Lung (tissue), 12 donors: Measurements from ENCODE around the gene CNIH3. TPM values are rescaled to one million over a fixed set of nuclear protein-coding genes. Genes with fewer than 3 reads are reported as not detected.

Experiments
- ATAC-seq: fragments of 200-7000 bp; cut with Tn5 transposase; one replicate; pipeline ENCODE4 v1.9.1; 2020; ENCODE audit warnings: moderate number of reproducible peaks; ENCODE audit not compliant: insufficient read depth, low FRiP score
- DNase-seq, 3 donors: peaks; one replicate each; pipeline ENCODE4 v3.0.0-alpha.2; 2013 to 2017
- H3K27ac ChIP-seq, 2 donors: one replicate each; pipeline ENCODE4 v1.5.1; 2013; ENCODE audit warnings: mild to moderate bottlenecking in 2 of 2, moderate library complexity in 2 of 2, control low read depth in 1 of 2, inconsistent platforms in 1 of 2, low read depth in 1 of 2, low read length in 1 of 2
- H3K27me3 ChIP-seq, 3 donors: one replicate each; pipeline ENCODE4 v1.5.1; 2013; ENCODE audit warnings: low read length in 2 of 3; ENCODE audit not compliant: control insufficient read depth in 3 of 3, insufficient read depth in 3 of 3
- H3K36me3 ChIP-seq, 4 donors: one replicate each; pipeline ENCODE4 v1.5.1; 2013; ENCODE audit warnings: low read length in 4 of 4, mild to moderate bottlenecking in 1 of 4, moderate library complexity in 1 of 4; ENCODE audit not compliant: control insufficient read depth in 4 of 4, insufficient read depth in 4 of 4
- H3K4me1 ChIP-seq, 5 donors: one replicate each; pipeline ENCODE4 v1.5.1; 2013; ENCODE audit warnings: low read length in 5 of 5, mild to moderate bottlenecking in 2 of 5, moderate library complexity in 1 of 5; ENCODE audit not compliant: control insufficient read depth in 5 of 5, insufficient read depth in 5 of 5
- H3K4me3 ChIP-seq: one replicate; pipeline ENCODE4 v1.5.1; 2013; ENCODE audit warnings: mild to moderate bottlenecking, control low read depth, moderate library complexity
- H3K9ac ChIP-seq, 2 donors: one replicate each; pipeline ENCODE4 v1.5.1; 2013; ENCODE audit warnings: low read length in 2 of 2, control low read depth in 1 of 2; ENCODE audit not compliant: insufficient read depth in 1 of 2
- H3K9me3 ChIP-seq, 4 donors: one replicate each; pipeline ENCODE4 v1.5.1; 2013; ENCODE audit warnings: low read length in 3 of 4, mild to moderate bottlenecking in 1 of 4, moderate library complexity in 1 of 4; ENCODE audit not compliant: control insufficient read depth in 4 of 4, insufficient read depth in 3 of 4
- WGBS, 2 donors: extraction: QIAGEN DNeasy Blood & Tissue Kit; methylation state at CpG; one replicate each; pipeline ENCODE4 v1.1.7; 2013; 5-methylcytosine and 5-hydroxymethylcytosine counted together
- polyA plus RNA-seq, 2 donors: library from polyadenylated mRNA; stranded (reverse); fragments of 200-250 nt; gene quantifications; one replicate each; pipeline ENCODE4 v1.2.1, GENCODE V29; 2013
- total RNA-seq, 2 donors: library from RNA; depleted of rRNA in 1 of 2; stranded (reverse); fragments of >200 nt in 1 of 2; gene quantifications; one replicate each; pipeline ENCODE4 v1.2.1, GENCODE V29; 2014 to 2021
- TF ChIP-seq, protein P1 (sequence below): IDR thresholded peaks from 2 replicates; pipeline ENCODE4 v1.5.1; 2012; ENCODE audit warnings: mild to moderate bottlenecking; ENCODE audit errors: control extremely low read depth, extremely low read depth
- donor health status: control.
- donor health status: control.
- donor health status: Bipolar disorder and iron deficiency.
- donor health status: healthy.
- donor health status: DM: yes; HTN: yes; CAD: no.

CNIH3 gene
- total and polyA plus RNA-seq, 4 donors: 0.70 to 5.2 (median 2.9) TPM

GRCh38 chr1:224637936-224638335 lies 21.8 kb downstream of the CNIH3 start:
- no peaks in the 10 kb centered on the region for H3K36me3 ChIP-seq
- no peak for DNase-seq
- H3K27ac ChIP-seq: no peak overlapping the region
- WGBS, 2 donors: 88% methylated on average over 7 of the region's 7 CpGs
- no peak overlapping the region for H3K9ac ChIP-seq
- no peaks in the 10 kb centered on the region for H3K9me3 ChIP-seq
- H3K4me3 ChIP-seq: no peak overlapping the region
- H3K4me1 ChIP-seq: peaks cover 0 to 10% (median 2%) of the 10 kb centered on the region in 5 donors
- H3K27me3 ChIP-seq: no peaks in the 10 kb centered on the region
- no peak for ATAC-seq
- TF ChIP-seq, protein P1, sequence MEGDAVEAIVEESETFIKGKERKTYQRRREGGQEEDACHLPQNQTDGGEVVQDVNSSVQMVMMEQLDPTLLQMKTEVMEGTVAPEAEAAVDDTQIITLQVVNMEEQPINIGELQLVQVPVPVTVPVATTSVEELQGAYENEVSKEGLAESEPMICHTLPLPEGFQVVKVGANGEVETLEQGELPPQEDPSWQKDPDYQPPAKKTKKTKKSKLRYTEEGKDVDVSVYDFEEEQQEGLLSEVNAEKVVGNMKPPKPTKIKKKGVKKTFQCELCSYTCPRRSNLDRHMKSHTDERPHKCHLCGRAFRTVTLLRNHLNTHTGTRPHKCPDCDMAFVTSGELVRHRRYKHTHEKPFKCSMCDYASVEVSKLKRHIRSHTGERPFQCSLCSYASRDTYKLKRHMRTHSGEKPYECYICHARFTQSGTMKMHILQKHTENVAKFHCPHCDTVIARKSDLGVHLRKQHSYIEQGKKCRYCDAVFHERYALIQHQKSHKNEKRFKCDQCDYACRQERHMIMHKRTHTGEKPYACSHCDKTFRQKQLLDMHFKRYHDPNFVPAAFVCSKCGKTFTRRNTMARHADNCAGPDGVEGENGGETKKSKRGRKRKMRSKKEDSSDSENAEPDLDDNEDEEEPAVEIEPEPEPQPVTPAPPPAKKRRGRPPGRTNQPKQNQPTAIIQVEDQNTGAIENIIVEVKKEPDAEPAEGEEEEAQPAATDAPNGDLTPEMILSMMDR: no peak

- Histone ChIP-seq H3K4me3 (no peak overlapping the region), H3K27ac (no peak overlapping the region), H3K9ac (no peak overlapping the region), H3K27me3 (no peaks in the 10 kb centered on the region), H3K4me1 (peaks cover 0 to 10% (median 2%) of the 10 kb centered on the region in 5 donors), H3K36me3 (no peaks in the 10 kb centered on the region), H3K9me3 (no peaks in the 10 kb centered on the region)
- TF ChIP-seq, protein P1: no peak
- DNase-seq: no peak
- whole genome bisulfite sequencing, 2 donors: 91 to 94% methylated on average over 5 of the region's 5 CpGs
- ATAC-seq: no peak
Observed at GRCh38 chr1:224639426-224639975, 23.4 kb downstream of the CNIH3 start.

DNA sequence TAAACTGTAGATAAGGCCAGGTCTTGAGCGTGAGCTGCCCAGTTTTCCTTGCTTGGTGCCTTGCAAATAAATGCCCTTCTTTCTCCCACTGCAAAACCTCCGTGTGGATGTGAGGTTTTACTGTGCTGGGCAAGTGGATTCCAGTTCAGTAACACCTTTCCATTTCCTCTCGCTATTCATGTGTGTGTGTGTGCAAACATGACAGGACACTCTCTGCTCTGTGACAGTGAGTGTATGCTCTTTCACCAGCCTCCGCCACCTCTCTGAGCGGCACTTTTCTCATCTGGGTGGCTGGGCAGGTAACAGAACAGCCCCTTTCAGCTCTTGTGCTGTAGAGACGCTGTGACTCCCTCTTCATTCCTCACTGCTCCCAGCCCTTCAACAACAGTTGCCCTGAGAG lies 23.9 kb downstream of the CNIH3 start:
- Histone ChIP-seq H3K4me3 (no peak overlapping the region), H3K27ac (no peak overlapping the region), H3K9me3 (no peaks in the 10 kb centered on the region), H3K36me3 (no peaks in the 10 kb centered on the region), H3K27me3 (no peaks in the 10 kb centered on the region), H3K4me1 (peaks cover 0 to 10% (median 2%) of the 10 kb centered on the region in 5 donors), H3K9ac (no peak overlapping the region)
- ATAC-seq (no peak), DNase-seq (no peak)
- WGBS, 2 donors: 84 to 89% methylated on average over 6 of the region's 6 CpGs
- TF ChIP-seq, protein P1: no peak

DNA sequence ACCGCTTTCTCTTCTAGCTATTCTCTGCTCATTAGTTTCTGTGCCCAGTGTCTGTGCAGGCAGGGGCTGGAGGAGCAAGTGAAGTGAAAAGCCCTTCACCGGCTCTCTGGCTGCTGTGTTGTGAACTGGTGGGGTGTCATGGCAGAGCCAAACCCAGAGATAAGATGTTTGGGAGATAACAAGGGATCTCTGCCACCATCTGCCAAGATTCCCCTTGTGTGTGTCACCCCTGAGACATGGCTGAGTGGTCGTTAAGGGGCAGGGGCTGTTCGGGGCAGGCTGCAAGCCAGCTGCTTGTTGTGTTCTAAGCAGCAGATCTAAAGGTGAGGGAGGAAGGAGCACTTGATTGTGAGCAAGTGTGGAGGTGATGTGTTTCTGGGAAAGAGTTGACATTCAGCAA lies 24.5 kb downstream of the CNIH3 start:
- WGBS, 2 donors: 56 to 64% methylated on average over 4 of the region's 4 CpGs
- ATAC-seq: no peak

More for the DNA sequence above, 24.5 kb downstream of the CNIH3 start:
- Histone ChIP-seq H3K9ac (no peak overlapping the region), H3K4me3 (no peak overlapping the region), H3K4me1 (peaks cover 0 to 10% (median 2%) of the 10 kb centered on the region in 5 donors), H3K27ac (no peak overlapping the region), H3K9me3 (no peaks in the 10 kb centered on the region), H3K27me3 (no peaks in the 10 kb centered on the region), H3K36me3 (no peaks in the 10 kb centered on the region)
- DNase-seq: no peak
- TF ChIP-seq, protein P1: no peak
